ENCODE results near the gene RNF180. TPM values are rescaled to one million over a fixed set of nuclear protein-coding genes. Genes with fewer than 3 reads are reported as not detected.

Gene RNF180
- total RNA-seq, 1 donor from 2014 or later, result 8.6 TPM

DNA sequence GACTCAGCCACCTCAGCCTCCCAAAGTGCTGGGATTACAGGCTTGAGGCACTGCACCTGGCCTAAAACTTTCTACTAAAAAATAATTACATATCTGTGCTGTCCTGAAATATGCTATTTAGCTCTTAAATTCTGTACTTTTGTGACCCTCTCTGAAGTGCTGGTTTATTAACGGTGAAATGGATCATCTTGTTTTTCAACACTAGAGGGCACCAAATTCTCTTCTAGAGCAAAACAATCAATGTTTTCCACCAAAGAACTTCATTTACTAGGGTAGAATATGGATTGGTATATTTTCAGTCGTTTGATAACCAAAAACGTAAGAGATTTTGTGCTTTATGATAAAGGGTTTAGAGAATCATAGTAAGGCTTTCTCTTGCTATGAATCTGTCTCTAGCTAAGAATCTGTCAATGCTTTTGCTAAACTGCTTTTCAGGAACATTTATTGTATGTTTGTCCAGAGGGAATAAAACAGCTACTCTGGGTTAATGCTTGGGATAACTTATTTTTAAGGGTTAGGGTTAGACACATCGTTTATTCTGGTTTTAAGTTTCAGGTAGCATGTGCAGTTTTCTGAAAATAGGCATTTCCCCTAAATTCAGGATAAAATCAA, 63.6 kb downstream of the RNF180 start:
- DNase-seq (ENCODE audit: low spot score in 2 of 2, unreplicated experiment in 2 of 2), result no peak
- H3K36me3 Mint-ChIP-seq, result peaks cover 10% of the 10 kb centered on the region

DNA sequence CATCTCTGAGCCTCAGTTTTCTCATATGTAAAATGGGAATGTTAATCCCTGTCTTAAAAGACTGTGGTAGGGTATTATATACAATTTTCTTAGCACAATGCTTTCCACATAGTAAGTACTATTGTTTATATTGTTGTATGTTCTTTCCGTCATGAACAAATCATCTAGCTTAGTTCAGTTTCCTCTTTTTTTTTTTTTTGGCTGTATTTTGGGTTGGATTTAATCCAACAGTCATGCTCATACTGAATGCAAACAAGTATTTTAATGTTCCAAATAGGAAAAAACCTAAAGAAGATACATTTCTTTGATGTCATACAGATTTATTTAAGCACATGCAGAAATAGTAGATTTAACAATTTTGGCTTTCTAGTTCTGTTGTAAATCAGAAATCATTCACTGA, 95.1 kb downstream of the RNF180 start:
- TF ChIP-seq, protein P1, sequence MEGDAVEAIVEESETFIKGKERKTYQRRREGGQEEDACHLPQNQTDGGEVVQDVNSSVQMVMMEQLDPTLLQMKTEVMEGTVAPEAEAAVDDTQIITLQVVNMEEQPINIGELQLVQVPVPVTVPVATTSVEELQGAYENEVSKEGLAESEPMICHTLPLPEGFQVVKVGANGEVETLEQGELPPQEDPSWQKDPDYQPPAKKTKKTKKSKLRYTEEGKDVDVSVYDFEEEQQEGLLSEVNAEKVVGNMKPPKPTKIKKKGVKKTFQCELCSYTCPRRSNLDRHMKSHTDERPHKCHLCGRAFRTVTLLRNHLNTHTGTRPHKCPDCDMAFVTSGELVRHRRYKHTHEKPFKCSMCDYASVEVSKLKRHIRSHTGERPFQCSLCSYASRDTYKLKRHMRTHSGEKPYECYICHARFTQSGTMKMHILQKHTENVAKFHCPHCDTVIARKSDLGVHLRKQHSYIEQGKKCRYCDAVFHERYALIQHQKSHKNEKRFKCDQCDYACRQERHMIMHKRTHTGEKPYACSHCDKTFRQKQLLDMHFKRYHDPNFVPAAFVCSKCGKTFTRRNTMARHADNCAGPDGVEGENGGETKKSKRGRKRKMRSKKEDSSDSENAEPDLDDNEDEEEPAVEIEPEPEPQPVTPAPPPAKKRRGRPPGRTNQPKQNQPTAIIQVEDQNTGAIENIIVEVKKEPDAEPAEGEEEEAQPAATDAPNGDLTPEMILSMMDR (IDR thresholded peaks at IDR 0.05; ENCODE audit: unreplicated experiment), result no peak
- Mint-ChIP-seq H3K27me3 (ENCODE audit: low read depth) (no peaks in the 10 kb centered on the region), H3K4me1 (no peaks in the 10 kb centered on the region), H3K36me3 (no peaks in the 10 kb centered on the region), H3K27ac (no peak overlapping the region), H3K9me3 (peaks cover 19% of the 10 kb centered on the region), H3K4me3 (no peak overlapping the region)
- no peak for DNase-seq (ENCODE audit: low spot score in 2 of 2, unreplicated experiment in 2 of 2)

More for the DNA sequence above, 63.6 kb downstream of the RNF180 start:
- H3K9me3 Mint-ChIP-seq, result peaks cover 2% of the 10 kb centered on the region
- no peak overlapping the region for H3K27ac Mint-ChIP-seq
- TF ChIP-seq, protein P1 (IDR thresholded peaks at IDR 0.05; ENCODE audit: unreplicated experiment), result peak; percentile 71
- no peaks in the 10 kb centered on the region for H3K27me3 Mint-ChIP-seq (ENCODE audit: low read depth)
- H3K4me3 Mint-ChIP-seq, result no peak overlapping the region
- no peaks in the 10 kb centered on the region for H3K4me1 Mint-ChIP-seq

GRCh38 chr5:64269164-64269563, 103.5 kb downstream of the RNF180 start:
- no peak for DNase-seq (ENCODE audit: low spot score in 2 of 2, unreplicated experiment in 2 of 2)
- Mint-ChIP-seq H3K27ac (no peak overlapping the region), H3K4me3 (no peak overlapping the region), H3K4me1 (peaks cover 6% of the 10 kb centered on the region), H3K27me3 (ENCODE audit: low read depth) (no peaks in the 10 kb centered on the region), H3K36me3 (no peaks in the 10 kb centered on the region), H3K9me3 (peaks cover 17% of the 10 kb centered on the region)
- TF ChIP-seq, protein P1 (IDR thresholded peaks at IDR 0.05; ENCODE audit: unreplicated experiment), result no peak

DNA sequence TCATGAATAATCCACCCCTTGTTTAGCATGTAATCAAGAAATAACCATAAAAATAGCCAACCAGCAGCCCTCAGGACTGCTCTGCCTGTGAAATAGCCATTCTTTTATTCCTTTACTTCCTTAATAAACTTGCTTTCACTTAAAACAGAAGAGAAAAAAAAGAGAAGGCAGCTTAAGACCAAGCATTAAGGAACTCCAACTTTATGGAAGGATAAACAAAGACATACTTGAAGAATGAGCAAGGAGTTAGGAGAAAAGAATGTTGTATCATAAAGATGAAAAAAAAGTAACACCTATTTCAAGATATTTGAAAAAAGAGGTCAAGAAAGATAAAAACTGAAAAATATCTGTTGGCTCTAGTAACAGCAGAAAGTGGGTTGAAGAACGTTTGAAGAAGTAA, 107.6 kb downstream of the RNF180 start:
- TF ChIP-seq, protein P1 (IDR thresholded peaks at IDR 0.05; ENCODE audit: unreplicated experiment), result no peak
- no peak for DNase-seq (ENCODE audit: low spot score in 2 of 2, unreplicated experiment in 2 of 2)

DNA sequence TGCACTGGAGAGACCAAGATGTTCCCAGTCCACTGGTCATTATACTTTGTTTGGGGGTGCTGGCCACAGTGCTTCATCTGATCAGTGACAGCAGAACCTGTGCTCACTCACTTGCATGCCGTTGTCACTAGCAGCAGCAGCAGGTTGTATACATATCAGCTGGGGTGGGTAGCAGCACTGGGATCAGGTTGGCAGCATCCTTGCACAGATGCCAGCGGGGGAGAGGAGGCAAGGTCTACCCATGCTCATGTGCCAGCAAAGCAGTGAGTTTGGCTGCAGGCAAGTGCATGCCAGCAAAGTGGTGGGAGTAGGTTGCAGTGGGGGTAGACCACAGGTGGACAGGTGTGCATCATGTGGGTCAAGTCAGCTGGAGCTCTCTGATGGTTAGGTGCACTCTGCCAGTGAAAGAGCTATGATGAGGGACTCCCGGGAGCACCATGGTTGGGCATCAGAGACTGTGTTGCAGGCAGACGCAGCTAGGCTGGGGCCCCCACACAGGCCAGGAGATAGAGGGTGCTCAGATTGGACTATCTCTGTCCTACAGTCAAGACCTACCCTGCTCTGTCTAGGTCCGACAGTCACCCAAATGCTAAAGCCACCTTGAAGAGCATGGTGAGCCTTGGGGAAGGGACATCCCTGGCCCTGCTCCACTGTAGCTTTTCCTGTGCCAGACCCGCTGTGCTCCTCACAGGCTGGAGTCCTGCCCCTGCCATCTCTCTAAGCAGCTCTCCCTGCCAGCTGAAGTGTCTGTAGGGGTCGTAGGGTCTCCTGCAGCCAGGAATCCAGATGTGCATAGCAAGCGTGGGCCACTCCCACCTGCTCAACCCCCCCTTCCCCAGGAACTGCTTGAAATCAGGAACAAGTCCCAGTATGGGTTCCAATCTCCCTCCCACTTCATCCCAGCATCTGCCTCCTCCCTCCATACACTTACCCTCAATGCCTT, 119.8 kb downstream of the RNF180 start:
- peaks cover 9% of the 10 kb centered on the region for H3K36me3 Mint-ChIP-seq
- peaks cover 60% of the 10 kb centered on the region for H3K9me3 Mint-ChIP-seq
- no peak overlapping the region for H3K4me3 Mint-ChIP-seq
- no peak for DNase-seq (ENCODE audit: low spot score in 2 of 2, unreplicated experiment in 2 of 2)
- H3K27ac Mint-ChIP-seq, result no peak overlapping the region
- H3K4me1 Mint-ChIP-seq, result no peaks in the 10 kb centered on the region
- TF ChIP-seq, protein P1 (IDR thresholded peaks at IDR 0.05; ENCODE audit: unreplicated experiment), result no peak
- H3K27me3 Mint-ChIP-seq (ENCODE audit: low read depth), result no peaks in the 10 kb centered on the region

More for the DNA sequence above, 107.6 kb downstream of the RNF180 start:
- H3K36me3 Mint-ChIP-seq, result no peaks in the 10 kb centered on the region
- peak overlapping the region; percentile 3 for H3K27ac Mint-ChIP-seq
- H3K4me3 Mint-ChIP-seq, result no peak overlapping the region
- H3K9me3 Mint-ChIP-seq, result no peaks in the 10 kb centered on the region
- H3K27me3 Mint-ChIP-seq (ENCODE audit: low read depth), result no peaks in the 10 kb centered on the region
- H3K4me1 Mint-ChIP-seq, result peaks cover 6% of the 10 kb centered on the region

Data from mesothelial cell of epicardium (in vitro differentiated cells).